ENCODE data around the gene CA10. TPM values are rescaled to one million over a fixed set of nuclear protein-coding genes. Genes with fewer than 3 reads are reported as not detected.

Gene CA10
- not detected in 2 replicates for total RNA-seq (2014; rRNA removed; shearing (Covaris generic))

DNA sequence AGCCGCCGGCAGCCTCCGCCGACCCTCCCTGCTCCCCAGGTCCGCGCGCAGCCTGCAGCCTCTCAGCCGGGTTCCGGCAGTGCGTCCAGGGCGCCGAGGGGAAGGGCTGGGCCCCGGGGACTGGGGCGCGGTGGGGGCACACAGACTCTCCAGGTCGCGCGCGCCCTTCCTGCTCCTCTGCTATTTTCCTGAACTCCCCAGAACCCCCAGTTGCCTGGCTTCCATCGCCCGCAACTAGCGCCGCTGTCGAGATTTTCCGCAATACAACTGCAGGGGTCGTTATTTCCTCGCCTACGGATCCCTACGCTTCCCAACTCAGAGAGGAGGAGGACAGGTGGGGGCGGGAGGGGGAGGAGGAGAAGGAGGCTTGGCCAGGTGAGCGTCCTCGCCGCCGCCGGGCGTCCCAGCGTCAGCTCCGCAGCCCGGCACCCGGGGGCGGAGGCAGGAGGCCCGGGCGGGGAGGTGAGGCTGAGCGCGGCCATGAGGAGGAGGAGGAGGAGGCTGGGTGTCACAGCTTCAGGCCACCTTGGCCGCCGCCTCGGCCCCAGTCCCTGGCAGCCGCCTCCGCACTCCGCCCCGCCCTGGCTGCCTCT lies at the start of gene CA10:
CA10 (minus strand) TSS at position 265 of the 593 bp plus-strand sequence.

